Posterior cingulate gyrus (tissue), 11 donors: ENCODE results near the gene SPATA31D3.
"Not testable (repeated sequence)": the region's sequence is repeated elsewhere in the genome, so short reads cannot be mapped to it uniquely, and the experiment has no call there.

Experiments
- DNase-seq, 10 donors: peaks; one replicate each; pipeline versions ENCODE4 v3.0.0 to v3.0.0-alpha.2; 2020 to 2021; ENCODE audit warnings: mixed read lengths in 3 of 10
- intact Hi-C: fragments of 100-400 bp; cut with DNase I; formaldehyde crosslinking; loops from one replicate; pipeline ENCODE4 v1.15.1; 2023

SPATA31D3 gene

DNA sequence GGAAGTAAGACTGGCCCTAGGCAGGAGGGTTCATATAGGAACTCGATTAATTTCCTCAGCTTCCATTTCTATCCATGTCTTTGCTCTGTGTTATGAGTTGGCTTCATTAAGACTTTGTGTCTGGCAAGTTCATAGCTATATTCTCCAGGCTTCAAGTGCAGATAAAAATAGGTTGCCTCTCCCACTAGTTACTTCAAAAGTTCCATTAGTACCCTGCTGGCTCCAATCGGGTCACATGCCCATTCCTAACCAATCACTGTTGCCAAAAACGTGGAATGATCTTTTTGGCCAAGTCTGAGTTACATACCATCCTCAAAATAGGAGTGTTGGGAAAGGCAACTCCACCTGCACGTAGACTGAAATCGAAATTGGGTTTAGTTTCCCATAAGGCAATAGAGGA lies 31.5 kb downstream of the SPATA31D3 start:
- intact Hi-C loops: no loop called here
- no peak for DNase-seq

DNA sequence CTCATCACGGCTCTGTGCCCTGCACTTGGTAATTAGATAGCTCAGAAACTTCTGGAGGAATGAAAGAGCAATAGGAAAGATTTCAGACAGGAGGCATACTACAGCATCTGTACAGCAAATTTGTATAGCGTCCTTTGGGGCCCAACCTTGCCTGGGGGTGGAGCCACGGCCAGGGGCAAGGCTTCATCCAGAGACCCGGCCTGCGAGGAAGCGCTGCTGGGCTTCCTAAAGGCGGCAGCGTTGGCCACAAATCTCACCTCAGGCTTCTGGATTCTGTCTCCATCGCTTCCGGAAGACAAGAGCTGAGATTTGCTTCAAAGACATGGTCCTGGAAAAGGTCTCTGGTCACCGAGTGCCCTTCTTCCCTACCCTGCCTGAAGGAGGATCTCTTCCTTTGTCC lies 33.1 kb downstream of the SPATA31D3 start:
- no peak for DNase-seq
- intact Hi-C loops: no loop called here

DNA sequence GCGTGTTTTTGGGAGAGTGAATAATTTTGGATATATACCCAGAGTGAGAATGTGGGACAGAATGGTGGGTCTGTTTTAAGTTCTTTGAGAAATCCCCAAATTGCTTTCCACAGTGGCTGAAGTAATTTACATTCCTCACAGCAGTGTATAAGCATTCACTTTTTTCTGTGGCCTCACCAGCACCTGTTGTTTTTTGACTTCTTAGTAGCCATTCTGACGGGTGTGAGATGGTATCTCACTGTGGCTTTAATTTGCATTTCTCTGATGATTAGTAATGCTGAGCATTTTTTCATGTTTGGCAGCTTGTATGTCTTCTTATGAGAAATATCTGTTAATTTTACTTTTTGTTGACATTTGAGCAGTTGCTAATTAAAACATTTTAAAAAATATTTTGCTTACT lies 35.9 kb downstream of the SPATA31D3 start:
- intact Hi-C loops: no loop called here
- no peak for DNase-seq

DNA sequence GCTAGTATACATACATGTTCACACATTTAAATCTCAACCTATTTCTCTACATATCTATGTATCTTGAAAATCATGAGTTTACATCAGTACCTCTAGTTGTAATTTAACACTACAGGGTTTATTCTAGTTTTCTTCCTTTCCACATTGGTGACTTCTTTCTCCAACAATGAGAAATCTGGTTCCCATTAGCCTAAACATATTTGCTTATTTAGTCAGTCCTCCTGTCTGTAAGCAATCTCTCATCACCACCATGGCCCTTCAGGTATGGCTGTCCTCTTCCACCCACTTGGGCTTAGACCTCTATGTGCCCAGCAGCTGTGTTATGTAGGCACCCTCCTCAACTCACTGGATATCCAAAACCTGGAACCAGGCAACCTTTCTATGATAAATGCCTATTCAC lies 37.3 kb downstream of the SPATA31D3 start:
- intact Hi-C loops: no loop called here
- no peak for DNase-seq

DNA sequence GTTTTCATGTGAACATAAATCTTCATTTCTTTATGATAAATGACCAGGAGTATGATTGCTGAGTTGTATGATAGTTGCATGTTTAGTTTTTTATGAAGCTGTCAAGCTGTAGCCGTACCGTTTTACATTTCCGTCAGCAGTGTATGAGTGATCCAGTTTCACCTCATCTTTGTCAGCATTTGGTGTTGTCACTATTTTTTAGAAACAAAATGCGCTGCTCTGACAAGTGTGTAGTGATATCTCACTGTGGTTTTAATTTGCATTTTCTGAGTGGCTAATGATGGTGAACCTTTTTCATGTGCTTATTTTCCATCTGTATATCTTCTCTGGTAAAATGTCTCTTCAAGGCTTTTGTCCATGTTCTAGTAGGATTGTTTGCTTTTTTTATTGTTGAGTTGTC lies 38.6 kb downstream of the SPATA31D3 start:
- no peak for DNase-seq
- intact Hi-C loops: no loop called here

DNA sequence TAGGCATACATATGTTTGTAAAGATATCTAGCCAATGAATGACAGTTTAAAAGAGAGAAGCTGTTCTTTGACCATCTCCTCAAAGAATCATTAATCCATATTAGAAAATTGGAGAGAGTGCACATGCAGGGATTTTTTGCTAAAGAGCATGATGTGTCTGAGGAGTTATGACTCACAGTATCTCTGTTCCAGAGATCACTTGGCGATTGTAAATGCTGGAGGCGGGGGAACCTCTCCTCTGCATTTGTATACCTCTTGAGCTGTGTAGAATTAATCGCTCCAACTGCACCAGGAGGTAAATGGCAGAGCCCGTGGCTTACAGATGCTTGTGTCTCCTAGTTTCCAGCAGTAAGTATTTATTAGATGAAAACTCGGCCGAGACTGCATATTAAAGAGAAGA lies 41.6 kb downstream of the SPATA31D3 start:
- DNase-seq: no peak
- intact Hi-C loops: no loop called here

DNA sequence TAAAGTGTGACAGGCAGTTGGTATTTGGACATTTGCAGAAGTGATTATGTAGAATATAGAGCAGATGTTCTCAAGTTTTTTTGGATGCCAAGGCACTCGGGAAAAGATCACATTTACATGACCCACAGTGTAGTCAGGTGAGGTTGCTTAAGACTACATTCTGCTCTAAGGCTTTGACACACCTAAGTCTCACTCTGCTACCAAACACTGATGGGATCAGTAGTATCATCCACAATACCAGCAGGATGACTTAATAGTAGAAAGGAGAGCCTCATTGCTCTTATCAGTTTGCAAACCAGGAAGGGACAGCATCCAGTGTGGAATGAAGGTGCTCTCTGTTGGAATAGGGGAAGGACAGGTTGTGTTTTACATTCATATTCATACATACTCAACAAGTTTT lies 42.8 kb downstream of the SPATA31D3 start:
- no peak for DNase-seq
- intact Hi-C loops: no loop called here

DNA sequence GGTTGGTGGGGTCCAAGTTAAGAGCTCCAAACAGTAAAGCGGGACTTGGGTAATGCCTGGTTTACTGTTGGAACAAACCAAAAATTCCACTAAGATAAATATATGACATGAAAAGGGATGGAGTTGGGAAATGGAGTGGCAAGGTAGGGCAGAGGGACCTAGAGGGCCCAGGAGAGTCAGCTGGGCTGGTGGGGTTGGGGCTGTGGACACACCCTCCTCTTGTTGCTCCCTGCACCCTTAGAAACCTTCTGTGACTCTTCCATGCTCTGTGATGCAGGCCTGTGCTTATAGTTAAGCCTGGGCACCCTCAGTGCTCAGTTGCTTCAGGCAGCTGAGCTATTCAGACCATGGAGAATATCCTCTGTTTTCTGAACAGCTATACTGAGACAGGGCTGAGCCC lies 45.2 kb downstream of the SPATA31D3 start, which contains the start of gene SPATA31D1:
Gene SPATA31D1 (plus strand): TSS at position 301 of the 400 bp plus-strand sequence. CDS start 47 bp downstream, at position 348.
- intact Hi-C loops, DNase-seq: not testable (repeated sequence)

DNA sequence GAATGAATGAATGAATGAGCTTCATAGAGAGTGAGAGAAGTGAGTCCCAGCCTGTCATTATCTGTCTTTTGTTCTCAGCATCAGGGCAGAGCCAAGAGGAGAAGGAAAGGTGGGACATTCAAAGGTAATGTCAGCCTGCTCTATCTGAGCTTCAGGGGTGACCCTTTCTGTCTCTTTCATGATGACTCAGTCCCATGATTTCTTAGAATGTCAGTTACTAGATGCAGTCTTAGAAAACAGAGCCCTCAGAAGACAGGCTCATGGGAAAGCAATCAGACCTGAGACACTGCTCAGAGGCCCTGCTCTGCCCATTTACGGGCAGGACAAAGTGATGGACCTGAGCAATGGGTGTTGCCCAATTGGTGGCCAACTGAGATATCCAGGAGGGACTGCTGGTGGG lies 46.4 kb downstream of the SPATA31D3 start:
- intact Hi-C loops: no loop called here
- DNase-seq: no peak

DNA sequence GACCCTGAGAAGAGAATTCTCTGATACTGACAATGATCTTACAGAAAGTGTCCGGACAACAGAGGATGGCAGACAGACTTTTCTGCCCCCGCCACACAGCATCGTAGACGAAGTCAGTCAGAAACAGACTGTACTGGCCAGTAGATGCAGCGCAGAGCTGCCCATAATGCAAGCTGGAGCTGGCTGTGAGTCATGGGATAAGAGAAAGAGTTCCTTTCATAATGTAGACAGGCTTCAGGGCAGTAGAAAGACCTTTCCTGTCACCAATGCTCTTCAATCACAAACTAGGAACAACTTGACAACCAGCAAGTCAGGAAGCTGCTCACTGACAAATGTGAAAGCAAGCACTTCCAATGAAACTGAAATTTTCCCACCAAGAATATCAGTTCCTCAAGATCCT lies 50.4 kb downstream of the SPATA31D3 start:
- intact Hi-C loops: no loop called here
- DNase-seq: no peak
